Sigmoid colon (tissue), 7 donors: Measurements from ENCODE around the gene LIM2. TPM values are rescaled to one million over a fixed set of nuclear protein-coding genes. Genes with fewer than 3 reads are reported as not detected.
"Not testable (repeated sequence)": the region's sequence is repeated elsewhere in the genome, so short reads cannot be mapped to it uniquely, and the experiment has no call there.

Experiments used
- DNase-seq: peaks from one replicate; pipeline ENCODE4 v3.0.0-alpha.2; 2019
- H3K27ac ChIP-seq, 4 donors: fragments of 200-600 bp; sonication (generic); one replicate each; pipeline ENCODE4 v1.5.1; 2016 to 2019; ENCODE audit warnings: mild to moderate bottlenecking in 1 of 4
- H3K27me3 ChIP-seq, 3 donors: fragments of 200-600 bp; sonication (generic); one replicate each; pipeline ENCODE4 v1.5.1; 2019; ENCODE audit warnings: mild to moderate bottlenecking in 1 of 3
- H3K36me3 ChIP-seq, 4 donors: fragments of 200-600 bp; sonication (generic); one replicate each; pipeline ENCODE4 v1.5.1; 2016 to 2019
- H3K4me1 ChIP-seq, 4 donors: fragments of 200-600 bp; sonication (generic); one replicate each; pipeline ENCODE4 v1.5.1; 2017 to 2019
- H3K4me3 ChIP-seq, 4 donors: fragments of 200-600 bp; sonication (generic); one replicate each; pipeline ENCODE4 v1.5.1; 2017 to 2019; ENCODE audit warnings: mild to moderate bottlenecking in 2 of 4, moderate library complexity in 1 of 4
- H3K9me3 ChIP-seq, 4 donors: fragments of 200-600 bp in 3 of 4; sonication (generic) in 3 of 4; one replicate each; pipeline versions ENCODE4 v1.5.1 to v1.6.1; 2013 to 2019
- CTCF ChIP-seq, 4 experiments: fragments of 450-650 bp in 3 of 4; fragments of 200-600 bp in 1 of 4; IDR thresholded peaks; one replicate each; pipeline ENCODE4 v1.5.1; 2016 to 2019; ENCODE audit warnings: antibody characterized with exemption in 4 of 4, mild to moderate bottlenecking in 3 of 4, moderate library complexity in 2 of 4
- EP300 ChIP-seq, 4 donors: sonication (generic); formaldehyde crosslinking; IDR thresholded peaks; one replicate each; pipeline ENCODE4 v1.6.1; 2017; ENCODE audit warnings: antibody characterized with exemption in 4 of 4
- POLR2A ChIP-seq, 2 donors: fragments of 450-650 bp; IDR thresholded peaks; one replicate each; pipeline ENCODE4 v1.6.1; 2016; ENCODE audit warnings: antibody characterized with exemption in 2 of 2, mild to moderate bottlenecking in 2 of 2, moderate library complexity in 2 of 2
- POLR2AphosphoS5 ChIP-seq, 4 donors: sonication (generic); formaldehyde crosslinking; IDR thresholded peaks; one replicate each; pipeline ENCODE4 v1.6.1; 2017; ENCODE audit warnings: antibody characterized with exemption in 4 of 4
- WGBS, 2 donors: extraction: QIAGEN DNeasy Blood & Tissue Kit; methylation state at CpG; one replicate each; pipeline ENCODE4 v1.1.7; 2013; 5-methylcytosine and 5-hydroxymethylcytosine counted together
- intact Hi-C: fragments of 100-400 bp; cut with DNase I; formaldehyde crosslinking; loops from one replicate; pipeline ENCODE4 v1.15.1; 2023
- polyA plus RNA-seq, 3 donors: library from polyadenylated mRNA; stranded (reverse); fragments of 200-250 nt; gene quantifications; one replicate each; pipeline ENCODE4 v1.2.3, GENCODE V29; 2013
- total RNA-seq, 4 donors: library from RNA; depleted of rRNA; stranded (reverse); fragments of >200 nt; gene quantifications; one replicate each; pipeline ENCODE4 v1.1.0, GENCODE V29; 2016
- donor health status: healthy with polysubstance abuse.
- donor health status: Bipolar disorder and iron deficiency.
- donor health status: healthy.

Gene LIM2
- total and polyA plus RNA-seq, 7 donors = not detected

- peaks cover 5 to 42% (median 11%) of the 10 kb centered on the region in 3 donors for H3K27me3 ChIP-seq
- no peaks in the 10 kb centered on the region for H3K36me3 ChIP-seq
- H3K4me1 ChIP-seq = no peaks in the 10 kb centered on the region
- H3K9me3 ChIP-seq = no peaks in the 10 kb centered on the region
- intact Hi-C loops = no loop called here
- H3K27ac ChIP-seq = peak within 1 kb of the TSS in 1 of 4 donors; percentile 28
- 39 to 58% methylated on average over 21 of the region's 21 CpGs for WGBS, 2 donors
- TF ChIP-seq EP300 (IDR thresholded peaks at IDR 0.05) = no peak
- no peak for TF ChIP-seq CTCF (IDR thresholded peaks at IDR 0.05)
- no peak for TF ChIP-seq POLR2A (IDR thresholded peaks at IDR 0.05)
- TF ChIP-seq POLR2AphosphoS5 (IDR thresholded peaks at IDR 0.05) = no peak
- H3K4me3 ChIP-seq = no peak within 1 kb of the TSS
- no peak for DNase-seq
These were observed 29.5 kb upstream of the LIM2 start, which contains the start of gene SIGLEC10 for GRCh38 chr19:51417107-51417809. SIGLEC10 (minus strand) TSS chr19:51417642; CDS start chr19:51417581, 61 bp downstream.

GRCh38 chr19:51416422-51416821 is 28.6 kb upstream of the LIM2 start:
- H3K36me3 ChIP-seq, intact Hi-C loops, DNase-seq, H3K4me3 ChIP-seq, H3K9me3 ChIP-seq, H3K4me1 ChIP-seq, H3K27ac ChIP-seq: not testable (repeated sequence)
- WGBS, 2 donors = 67 to 78% methylated on average over 15 of the region's 15 CpGs
- peaks cover 2 to 34% (median 6%) of the 10 kb centered on the region in 3 donors for H3K27me3 ChIP-seq

- TF ChIP-seq EP300 (IDR thresholded peaks at IDR 0.05) (no peak), POLR2AphosphoS5 (IDR thresholded peaks at IDR 0.05) (no peak), POLR2A (IDR thresholded peaks at IDR 0.05) (no peak), CTCF (IDR thresholded peaks at IDR 0.05) (no peak)
- H3K27me3 ChIP-seq = peaks cover 0 to 23% (median 0%) of the 10 kb centered on the region in 3 donors
- WGBS, 2 donors = 84 to 89% methylated on average over 12 of the region's 12 CpGs
These were observed 27.4 kb upstream of the LIM2 start for GRCh38 chr19:51415187-51415586.

GRCh38 chr19:51410950-51411748 is 23.4 kb upstream of the LIM2 start:
- DNase-seq = no peak
- Histone ChIP-seq H3K4me1 (no peaks in the 10 kb centered on the region), H3K36me3 (no peaks in the 10 kb centered on the region), H3K4me3 (no peak overlapping the region), H3K27me3 (peaks cover 0 to 10% (median 0%) of the 10 kb centered on the region in 3 donors), H3K27ac (no peak overlapping the region), H3K9me3 (no peaks in the 10 kb centered on the region)
- TF ChIP-seq POLR2A (IDR thresholded peaks at IDR 0.05) (no peak), EP300 (IDR thresholded peaks at IDR 0.05) (no peak), CTCF (IDR thresholded peaks at IDR 0.05) (no peak), POLR2AphosphoS5 (IDR thresholded peaks at IDR 0.05) (no peak)
- 90 to 91% methylated on average over 15 of the region's 15 CpGs for WGBS, 2 donors
- intact Hi-C loops = no loop called here

More at GRCh38 chr19:51415187-51415586, 27.4 kb upstream of the LIM2 start:
- H3K27ac ChIP-seq = no peak overlapping the region
- no peak for DNase-seq
- no peaks in the 10 kb centered on the region for H3K4me1 ChIP-seq
- intact Hi-C loops = no loop called here
- no peaks in the 10 kb centered on the region for H3K36me3 ChIP-seq
- H3K9me3 ChIP-seq = no peaks in the 10 kb centered on the region
- no peak overlapping the region for H3K4me3 ChIP-seq

GRCh38 chr19:51407511-51408131 is 19.8 kb upstream of the LIM2 start:
- WGBS, 2 donors = 18 to 44% methylated on average over 6 of the region's 6 CpGs
- Histone ChIP-seq H3K36me3 (no peaks in the 10 kb centered on the region), H3K4me3 (no peak overlapping the region), H3K27ac (no peak overlapping the region), H3K4me1 (no peaks in the 10 kb centered on the region), H3K27me3 (peaks cover 0 to 3% (median 0%) of the 10 kb centered on the region in 3 donors), H3K9me3 (no peaks in the 10 kb centered on the region)
- no peak for DNase-seq
- intact Hi-C loops = no loop called here
- TF ChIP-seq POLR2AphosphoS5 (IDR thresholded peaks at IDR 0.05) (no peak), POLR2A (IDR thresholded peaks at IDR 0.05) (no peak), CTCF (IDR thresholded peaks at IDR 0.05) (peak in 2 of 4 experiments; percentile 18 to 20)
